Type B pancreatic cell (in vitro differentiated cells): ENCODE results near the gene SLC11A1. TPM values are rescaled to one million over a fixed set of nuclear protein-coding genes. Genes with fewer than 3 reads are reported as not detected.

Source experiments
- DNase-seq: peaks from one replicate; pipeline ENCODE4 v3.0.0; 2021; ENCODE audit warnings: mixed read lengths; ENCODE audit not compliant: unreplicated experiment; ENCODE audit errors: extremely low spot score
- H3K27ac Mint-ChIP-seq: 2 replicates; pipeline ENCODE4 v1.8.0; 2021; ENCODE audit warnings: mild to moderate bottlenecking, mixed read lengths
- H3K27me3 Mint-ChIP-seq: 2 replicates; pipeline ENCODE4 v1.8.0; 2021; ENCODE audit warnings: mixed read lengths
- H3K36me3 Mint-ChIP-seq: 2 replicates; pipeline ENCODE4 v1.8.0; 2021; ENCODE audit warnings: mixed read lengths
- H3K4me1 Mint-ChIP-seq: one replicate; pipeline ENCODE4 v1.8.0; 2021; ENCODE audit warnings: mixed read lengths; ENCODE audit not compliant: unreplicated experiment
- H3K4me3 Mint-ChIP-seq: 2 replicates; pipeline ENCODE4 v1.8.0; 2021; ENCODE audit warnings: mild to moderate bottlenecking, mixed read lengths
- H3K9me3 Mint-ChIP-seq: 2 replicates; pipeline ENCODE4 v1.8.0; 2021; ENCODE audit warnings: mixed read lengths
- total RNA-seq: library from RNA; stranded (reverse); gene quantifications from 2 replicates; pipeline ENCODE4 v1.2.1, GENCODE V29; 2021; ENCODE audit warnings: low replicate concordance
- TF ChIP-seq, protein P1 (sequence below): fragments of 200-600 bp; sonication (generic); conservative IDR thresholded peaks from 2 replicates; pipeline ENCODE4 v1.5.0; 2021; ENCODE audit warnings: antibody characterized with exemption, mild to moderate bottlenecking

The SLC11A1 gene
- total RNA-seq, 1 donor from 2014 or later: 0.39 TPM

DNA sequence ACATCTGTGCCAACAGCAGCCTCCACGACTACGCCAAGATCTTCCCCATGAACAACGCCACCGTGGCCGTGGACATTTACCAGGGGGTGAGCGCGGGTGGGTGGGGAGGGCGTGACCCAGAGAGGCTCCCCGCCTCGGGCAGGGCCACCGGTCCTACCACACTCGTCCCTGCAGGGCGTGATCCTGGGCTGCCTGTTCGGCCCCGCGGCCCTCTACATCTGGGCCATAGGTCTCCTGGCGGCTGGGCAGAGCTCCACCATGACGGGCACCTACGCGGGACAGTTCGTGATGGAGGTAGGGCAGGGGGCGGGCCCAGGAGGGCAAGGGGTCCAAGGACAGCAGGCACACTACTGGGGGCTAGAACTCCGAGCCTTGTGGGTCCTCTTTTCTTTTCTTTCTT is 9.1 kb downstream of the SLC11A1 start:
- TF ChIP-seq, protein P1, sequence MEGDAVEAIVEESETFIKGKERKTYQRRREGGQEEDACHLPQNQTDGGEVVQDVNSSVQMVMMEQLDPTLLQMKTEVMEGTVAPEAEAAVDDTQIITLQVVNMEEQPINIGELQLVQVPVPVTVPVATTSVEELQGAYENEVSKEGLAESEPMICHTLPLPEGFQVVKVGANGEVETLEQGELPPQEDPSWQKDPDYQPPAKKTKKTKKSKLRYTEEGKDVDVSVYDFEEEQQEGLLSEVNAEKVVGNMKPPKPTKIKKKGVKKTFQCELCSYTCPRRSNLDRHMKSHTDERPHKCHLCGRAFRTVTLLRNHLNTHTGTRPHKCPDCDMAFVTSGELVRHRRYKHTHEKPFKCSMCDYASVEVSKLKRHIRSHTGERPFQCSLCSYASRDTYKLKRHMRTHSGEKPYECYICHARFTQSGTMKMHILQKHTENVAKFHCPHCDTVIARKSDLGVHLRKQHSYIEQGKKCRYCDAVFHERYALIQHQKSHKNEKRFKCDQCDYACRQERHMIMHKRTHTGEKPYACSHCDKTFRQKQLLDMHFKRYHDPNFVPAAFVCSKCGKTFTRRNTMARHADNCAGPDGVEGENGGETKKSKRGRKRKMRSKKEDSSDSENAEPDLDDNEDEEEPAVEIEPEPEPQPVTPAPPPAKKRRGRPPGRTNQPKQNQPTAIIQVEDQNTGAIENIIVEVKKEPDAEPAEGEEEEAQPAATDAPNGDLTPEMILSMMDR: no peak
- no peak for DNase-seq
- peaks cover 4% of the 10 kb centered on the region for H3K9me3 Mint-ChIP-seq
- peaks cover 6% of the 10 kb centered on the region for H3K27me3 Mint-ChIP-seq
- no peaks in the 10 kb centered on the region for H3K36me3 Mint-ChIP-seq
- peaks cover 15% of the 10 kb centered on the region for H3K4me1 Mint-ChIP-seq
- no peak overlapping the region for H3K27ac Mint-ChIP-seq
- no peak overlapping the region for H3K4me3 Mint-ChIP-seq

DNA sequence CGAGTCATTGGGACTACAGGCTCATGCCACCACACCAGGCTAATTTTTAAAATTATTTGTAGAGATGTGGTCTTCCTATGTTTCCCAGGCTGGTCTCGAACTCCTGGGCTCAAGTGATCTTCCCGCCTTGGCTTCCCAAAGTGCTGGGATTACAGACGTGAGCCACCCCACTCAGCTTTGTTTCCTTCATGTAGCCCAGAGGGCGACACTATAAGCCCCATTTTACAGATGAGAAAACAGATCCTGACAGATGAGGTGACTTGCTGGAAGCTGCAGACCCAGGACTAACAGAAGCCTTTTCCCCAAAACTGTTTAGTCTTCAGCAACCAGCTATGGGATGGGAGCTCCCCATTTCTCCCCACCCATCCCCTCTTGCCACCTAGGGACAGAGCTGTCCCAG is 10.4 kb downstream of the SLC11A1 start:
- Mint-ChIP-seq H3K27me3 (peaks cover 12% of the 10 kb centered on the region), H3K4me3 (no peak overlapping the region), H3K4me1 (peaks cover 13% of the 10 kb centered on the region), H3K36me3 (no peaks in the 10 kb centered on the region), H3K9me3 (no peaks in the 10 kb centered on the region), H3K27ac (no peak overlapping the region)
- TF ChIP-seq, protein P1: no peak
- no peak for DNase-seq

DNA sequence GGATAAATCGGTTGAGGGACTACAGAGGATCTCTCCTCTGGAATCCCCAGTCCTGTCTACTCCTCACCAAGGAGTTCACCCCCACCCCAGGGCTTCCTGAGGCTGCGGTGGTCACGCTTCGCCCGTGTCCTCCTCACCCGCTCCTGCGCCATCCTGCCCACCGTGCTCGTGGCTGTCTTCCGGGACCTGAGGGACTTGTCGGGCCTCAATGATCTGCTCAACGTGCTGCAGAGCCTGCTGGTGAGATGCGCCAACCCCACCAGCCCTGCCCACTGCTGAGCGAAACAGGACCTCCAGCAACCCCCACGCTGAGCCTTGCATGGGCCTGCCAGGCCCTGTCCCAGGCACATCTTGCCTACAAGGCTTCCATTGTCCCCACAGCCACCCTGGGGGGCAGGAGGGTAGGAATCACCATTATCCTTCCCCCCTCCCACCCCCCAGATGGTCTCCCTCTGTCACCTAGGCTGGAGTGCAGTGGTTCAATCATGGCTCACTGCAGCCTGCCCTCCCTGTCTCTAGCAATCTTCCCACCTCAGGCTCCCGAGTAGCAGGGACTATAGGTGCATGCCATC is 10.9 kb downstream of the SLC11A1 start:
- Mint-ChIP-seq H3K27me3 (peaks cover 17% of the 10 kb centered on the region), H3K4me3 (no peak overlapping the region), H3K27ac (no peak overlapping the region), H3K4me1 (peaks cover 17% of the 10 kb centered on the region), H3K36me3 (no peaks in the 10 kb centered on the region), H3K9me3 (no peaks in the 10 kb centered on the region)
- TF ChIP-seq, protein P1: no peak
- no peak for DNase-seq

DNA sequence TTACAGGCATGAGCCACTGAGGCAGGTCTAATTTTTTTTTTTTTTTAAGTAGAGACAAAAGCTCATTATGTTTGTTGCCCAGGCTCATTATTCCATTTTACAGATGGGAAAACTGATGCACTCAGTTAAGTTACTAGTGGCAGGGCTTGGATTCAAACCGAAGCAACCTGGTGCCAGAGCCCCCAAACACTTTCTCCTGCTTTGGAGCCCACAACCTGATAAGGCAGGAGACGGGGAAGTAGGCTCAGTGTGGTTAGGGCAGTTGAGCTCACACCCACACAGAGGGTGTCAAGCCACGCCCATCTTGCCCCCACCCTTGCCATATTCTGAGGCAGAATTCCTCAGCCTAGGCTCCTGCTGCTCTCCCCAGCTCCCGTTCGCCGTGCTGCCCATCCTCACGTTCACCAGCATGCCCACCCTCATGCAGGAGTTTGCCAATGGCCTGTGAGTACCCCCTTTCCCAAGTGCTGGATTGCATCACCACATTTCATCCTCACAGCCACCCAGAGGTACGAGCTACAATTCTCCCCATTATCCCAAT is 11.7 kb downstream of the SLC11A1 start:
- Mint-ChIP-seq H3K9me3 (no peaks in the 10 kb centered on the region), H3K4me1 (peaks cover 17% of the 10 kb centered on the region), H3K27ac (peak overlapping the region; percentile 26), H3K4me3 (peak overlapping the region; percentile 20), H3K36me3 (no peaks in the 10 kb centered on the region), H3K27me3 (peaks cover 18% of the 10 kb centered on the region)
- TF ChIP-seq, protein P1: no peak
- no peak for DNase-seq

DNA sequence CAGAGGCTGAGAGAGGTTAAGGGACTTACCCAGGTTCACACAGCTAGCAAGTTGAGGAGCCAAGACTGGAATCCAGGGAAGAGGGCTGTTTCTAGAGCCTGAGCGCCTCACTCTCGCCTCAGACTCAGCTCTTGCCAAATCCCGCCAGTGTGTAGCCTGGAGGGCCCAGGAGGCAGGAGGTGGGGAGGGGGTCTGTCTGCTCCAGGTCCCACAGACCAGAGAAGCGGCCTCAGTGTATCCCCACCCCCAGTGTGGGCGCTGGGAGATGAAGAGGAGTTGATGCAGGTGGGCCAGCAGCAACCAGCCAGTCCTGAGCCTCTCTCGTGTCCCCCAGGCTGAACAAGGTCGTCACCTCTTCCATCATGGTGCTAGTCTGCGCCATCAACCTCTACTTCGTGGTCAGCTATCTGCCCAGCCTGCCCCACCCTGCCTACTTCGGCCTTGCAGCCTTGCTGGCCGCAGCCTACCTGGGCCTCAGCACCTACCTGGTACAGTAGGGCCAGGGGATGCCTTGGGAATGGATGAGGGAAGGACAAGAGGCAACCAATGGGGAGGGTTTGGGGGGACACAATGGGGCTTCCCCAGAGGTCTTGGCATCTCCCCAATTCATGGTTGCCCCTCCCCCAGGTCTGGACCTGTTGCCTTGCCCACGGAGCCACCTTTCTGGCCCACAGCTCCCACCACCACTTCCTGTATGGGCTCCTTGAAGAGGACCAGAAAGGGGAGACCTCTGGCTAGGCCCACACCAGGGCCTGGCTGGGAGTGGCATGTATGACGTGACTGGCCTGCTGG is 12.4 kb downstream of the SLC11A1 start:
- DNase-seq: no peak
- TF ChIP-seq, protein P1: no peak
- peaks cover 18% of the 10 kb centered on the region for H3K27me3 Mint-ChIP-seq
- H3K4me1 Mint-ChIP-seq: peaks cover 17% of the 10 kb centered on the region
- H3K9me3 Mint-ChIP-seq: no peaks in the 10 kb centered on the region
- H3K27ac Mint-ChIP-seq: peak overlapping the region; percentile 26
- H3K36me3 Mint-ChIP-seq: no peaks in the 10 kb centered on the region
- peak overlapping the region; percentile 20 for H3K4me3 Mint-ChIP-seq
